ENCODE measurements around the gene STXBP5.

STXBP5 gene

GRCh38 chr6:147282566-147282959, 78.3 kb downstream of the STXBP5 start:
- no peak for DNase-seq
- intact Hi-C loops (cut with DNase I), result loop anchor here (10.0 kb wide), 1 partner anchor 78 kb away; the partner anchor contains the start of gene STXBP5

GRCh38 chr6:147283460-147283859, 79.2 kb downstream of the STXBP5 start:
- intact Hi-C loops (cut with DNase I), result loop anchor here (10.0 kb wide), 1 partner anchor 79 kb away; the partner anchor contains the start of gene STXBP5
- no peak for DNase-seq

GRCh38 chr6:147285087-147285855, 81.1 kb downstream of the STXBP5 start:
- intact Hi-C loops (cut with DNase I), result loop anchor here (1.0 to 10.0 kb wide), 2 partner anchors 80 to 428 kb away; partner anchors contain the start of gene STXBP5
- DNase-seq, result no peak

GRCh38 chr6:147287869-147288271, 83.7 kb downstream of the STXBP5 start:
- intact Hi-C loops (cut with DNase I), result loop anchor here (10.0 kb wide), 1 partner anchor 83 kb away; the partner anchor contains the start of gene STXBP5
- no peak for DNase-seq

- DNase-seq, result no peak
- intact Hi-C loops (cut with DNase I), result no loop called here
Observed at GRCh38 chr6:147297124-147297523, 92.9 kb downstream of the STXBP5 start.

GRCh38 chr6:147297663-147298316, 93.6 kb downstream of the STXBP5 start:
- intact Hi-C loops (cut with DNase I), result no loop called here

GRCh38 chr6:147298461-147298860, 94.2 kb downstream of the STXBP5 start:
- DNase-seq, result no peak
- intact Hi-C loops (cut with DNase I), result no loop called here

More at GRCh38 chr6:147297663-147298316, 93.6 kb downstream of the STXBP5 start:
- no peak for DNase-seq

GRCh38 chr6:147299035-147299434, 94.8 kb downstream of the STXBP5 start:
- intact Hi-C loops (cut with DNase I), result no loop called here
- DNase-seq, result no peak

- DNase-seq, result no peak
- intact Hi-C loops (cut with DNase I), result no loop called here
Observed at GRCh38 chr6:147301070-147301469, 96.9 kb downstream of the STXBP5 start.

GRCh38 chr6:147304016-147304415, 99.8 kb downstream of the STXBP5 start:
- intact Hi-C loops (cut with DNase I), result no loop called here
- no peak for DNase-seq

GRCh38 chr6:147310521-147310920, 106.3 kb downstream of the STXBP5 start:
- intact Hi-C loops (cut with DNase I), result no loop called here
- DNase-seq, result no peak

- intact Hi-C loops (cut with DNase I), result no loop called here
- DNase-seq, result no peak
Observed at GRCh38 chr6:147311218-147311617, 107.0 kb downstream of the STXBP5 start.

- no peak for DNase-seq
- intact Hi-C loops (cut with DNase I), result no loop called here
Observed at GRCh38 chr6:147321260-147321659, 117.0 kb downstream of the STXBP5 start.

GRCh38 chr6:147322299-147323162, 118.3 kb downstream of the STXBP5 start:
- intact Hi-C loops (cut with DNase I), result no loop called here
- DNase-seq, result no peak

GRCh38 chr6:147325557-147325956, 121.3 kb downstream of the STXBP5 start:
- no peak for DNase-seq
- intact Hi-C loops (cut with DNase I), result no loop called here

GRCh38 chr6:147331401-147331800, 127.2 kb downstream of the STXBP5 start:
- DNase-seq, result no peak
- intact Hi-C loops (cut with DNase I), result no loop called here

GRCh38 chr6:147337921-147338320, 133.7 kb downstream of the STXBP5 start:
- intact Hi-C loops (cut with DNase I), result no loop called here
- no peak for DNase-seq

GRCh38 chr6:147341486-147341885, 137.3 kb downstream of the STXBP5 start:
- intact Hi-C loops (cut with DNase I), result no loop called here
- DNase-seq, result no peak

GRCh38 chr6:147345902-147346301, 141.7 kb downstream of the STXBP5 start:
- intact Hi-C loops (cut with DNase I), result no loop called here
- DNase-seq, result no peak

GRCh38 chr6:147347179-147347881, 143.1 kb downstream of the STXBP5 start:
- no peak for DNase-seq
- intact Hi-C loops (cut with DNase I), result no loop called here
